Ishikawa (cell line): Measurements from ENCODE around the gene MKLN1.

ENCODE experiments used
- CEBPB ChIP-seq: IDR thresholded peaks from 2 replicates; pipeline ENCODE4 v1.6.1; 2012
- EP300 ChIP-seq: IDR thresholded peaks from 2 replicates; pipeline ENCODE4 v1.6.1; 2012; ENCODE audit warnings: borderline replicate concordance
- TCF12 ChIP-seq: IDR thresholded peaks from 2 replicates; pipeline ENCODE4 v1.6.1; 2012; ENCODE audit warnings: low read depth
- YY1 ChIP-seq: IDR thresholded peaks from 2 replicates; pipeline ENCODE4 v1.6.1; 2012; ENCODE audit warnings: low read depth
- TF ChIP-seq, protein P1 (sequence below): IDR thresholded peaks from 2 replicates; pipeline ENCODE4 v1.6.1; 2012
- TF ChIP-seq, protein P2 (sequence below): IDR thresholded peaks from 2 replicates; pipeline ENCODE4 v1.6.1; 2012; ENCODE audit warnings: low read depth, mild to moderate bottlenecking

DNA sequence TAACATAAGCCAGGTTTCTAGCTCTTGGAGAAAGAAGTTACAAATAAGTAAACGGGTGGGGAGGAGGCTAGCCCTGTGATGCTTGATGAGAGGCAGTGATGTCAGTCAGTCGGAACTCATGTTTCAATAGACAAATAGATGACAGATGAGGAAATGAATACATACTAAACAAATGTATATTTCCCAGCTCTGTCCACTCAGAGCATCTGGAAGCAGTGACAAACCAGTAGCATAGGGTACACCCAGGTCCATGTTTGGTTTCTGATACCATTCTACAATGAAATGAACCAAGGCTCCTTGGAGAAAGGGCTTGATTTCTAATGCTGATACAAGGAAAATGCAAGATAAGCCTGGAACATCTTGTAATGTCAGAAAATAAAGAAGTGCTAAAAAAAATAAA is 198.1 kb downstream of the MKLN1 start:
- TF ChIP-seq, protein P1, sequence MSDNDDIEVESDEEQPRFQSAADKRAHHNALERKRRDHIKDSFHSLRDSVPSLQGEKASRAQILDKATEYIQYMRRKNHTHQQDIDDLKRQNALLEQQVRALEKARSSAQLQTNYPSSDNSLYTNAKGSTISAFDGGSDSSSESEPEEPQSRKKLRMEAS = no peak
- no peak for TF ChIP-seq EP300
- TF ChIP-seq YY1 = no peak
- TF ChIP-seq CEBPB = no peak
- TF ChIP-seq TCF12 = no peak
- TF ChIP-seq, protein P2, sequence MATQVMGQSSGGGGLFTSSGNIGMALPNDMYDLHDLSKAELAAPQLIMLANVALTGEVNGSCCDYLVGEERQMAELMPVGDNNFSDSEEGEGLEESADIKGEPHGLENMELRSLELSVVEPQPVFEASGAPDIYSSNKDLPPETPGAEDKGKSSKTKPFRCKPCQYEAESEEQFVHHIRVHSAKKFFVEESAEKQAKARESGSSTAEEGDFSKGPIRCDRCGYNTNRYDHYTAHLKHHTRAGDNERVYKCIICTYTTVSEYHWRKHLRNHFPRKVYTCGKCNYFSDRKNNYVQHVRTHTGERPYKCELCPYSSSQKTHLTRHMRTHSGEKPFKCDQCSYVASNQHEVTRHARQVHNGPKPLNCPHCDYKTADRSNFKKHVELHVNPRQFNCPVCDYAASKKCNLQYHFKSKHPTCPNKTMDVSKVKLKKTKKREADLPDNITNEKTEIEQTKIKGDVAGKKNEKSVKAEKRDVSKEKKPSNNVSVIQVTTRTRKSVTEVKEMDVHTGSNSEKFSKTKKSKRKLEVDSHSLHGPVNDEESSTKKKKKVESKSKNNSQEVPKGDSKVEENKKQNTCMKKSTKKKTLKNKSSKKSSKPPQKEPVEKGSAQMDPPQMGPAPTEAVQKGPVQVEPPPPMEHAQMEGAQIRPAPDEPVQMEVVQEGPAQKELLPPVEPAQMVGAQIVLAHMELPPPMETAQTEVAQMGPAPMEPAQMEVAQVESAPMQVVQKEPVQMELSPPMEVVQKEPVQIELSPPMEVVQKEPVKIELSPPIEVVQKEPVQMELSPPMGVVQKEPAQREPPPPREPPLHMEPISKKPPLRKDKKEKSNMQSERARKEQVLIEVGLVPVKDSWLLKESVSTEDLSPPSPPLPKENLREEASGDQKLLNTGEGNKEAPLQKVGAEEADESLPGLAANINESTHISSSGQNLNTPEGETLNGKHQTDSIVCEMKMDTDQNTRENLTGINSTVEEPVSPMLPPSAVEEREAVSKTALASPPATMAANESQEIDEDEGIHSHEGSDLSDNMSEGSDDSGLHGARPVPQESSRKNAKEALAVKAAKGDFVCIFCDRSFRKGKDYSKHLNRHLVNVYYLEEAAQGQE = no peak
